Memory B cell (primary cell): Measurements from ENCODE around the gene ORAI2.
A peak's percentile ranks its signal among the peaks of the same experiment; 100 is the strongest.

Source experiments
- ATAC-seq: fragments of 150-1000 bp; cut with Tn5 transposase; 2 replicates; pipeline ENCODE4 v1.10.0; 2021; ENCODE audit warnings: low read depth, mild to moderate bottlenecking, moderate library complexity
- DNase-seq, 2 donors: peaks; one replicate each; pipeline ENCODE4 v3.0.0; 2022; ENCODE audit warnings: low spot score in 2 of 2
- H3K27ac Mint-ChIP-seq: one replicate; pipeline ENCODE4 v1.8.0; 2022; ENCODE audit warnings: mild to moderate bottlenecking, moderate library complexity, mixed read lengths
- H3K27me3 Mint-ChIP-seq: one replicate; pipeline ENCODE4 v1.8.0; 2022; ENCODE audit warnings: mixed read lengths
- H3K36me3 Mint-ChIP-seq: one replicate; pipeline ENCODE4 v1.8.0; 2022; ENCODE audit warnings: mild to moderate bottlenecking, mixed read lengths
- H3K4me1 Mint-ChIP-seq: one replicate; pipeline ENCODE4 v1.8.0; 2022; ENCODE audit warnings: mixed read lengths
- H3K4me3 Mint-ChIP-seq: one replicate; pipeline ENCODE4 v1.8.0; 2022; ENCODE audit warnings: mild to moderate bottlenecking, moderate library complexity, mixed read lengths
- H3K9me3 Mint-ChIP-seq: one replicate; pipeline ENCODE4 v1.8.0; 2022; ENCODE audit warnings: mixed read lengths

Gene ORAI2

DNA sequence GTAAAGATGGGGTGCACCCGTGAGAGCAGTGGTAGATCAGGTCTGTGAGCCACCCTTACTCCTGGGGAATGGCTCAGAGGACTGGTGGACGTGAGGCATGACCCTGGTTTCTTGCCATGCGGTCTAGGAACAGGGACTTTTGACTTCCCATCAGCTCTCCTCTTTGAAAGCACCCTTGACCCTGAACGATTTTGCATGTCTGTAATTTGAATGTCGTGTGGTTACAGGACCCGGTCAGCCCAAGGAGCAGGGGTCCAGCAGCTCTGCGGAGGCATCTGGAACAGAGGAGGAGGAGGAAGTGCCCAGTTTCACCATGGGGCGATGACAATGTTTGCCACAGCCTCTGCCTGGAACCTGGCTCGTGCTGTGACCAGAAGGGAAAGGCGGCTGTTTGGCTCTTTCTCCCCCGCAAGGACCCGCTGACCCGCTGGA, 8.6 kb upstream of the ORAI2 start:
- H3K4me3 Mint-ChIP-seq = peak overlapping the region; percentile 79
- peak overlapping the region; percentile 100 for H3K27ac Mint-ChIP-seq
- ATAC-seq (no peak), DNase-seq (no peak)
- H3K27me3 Mint-ChIP-seq = no peaks in the 10 kb centered on the region
- H3K9me3 Mint-ChIP-seq = no peaks in the 10 kb centered on the region
- peaks cover 52% of the 10 kb centered on the region for H3K4me1 Mint-ChIP-seq
- peaks cover 7% of the 10 kb centered on the region for H3K36me3 Mint-ChIP-seq

- H3K9me3 Mint-ChIP-seq = no peaks in the 10 kb centered on the region
- no peaks in the 10 kb centered on the region for H3K27me3 Mint-ChIP-seq
- peak overlapping the region; percentile 79 for H3K4me3 Mint-ChIP-seq
- H3K36me3 Mint-ChIP-seq = peaks cover 5% of the 10 kb centered on the region
- H3K27ac Mint-ChIP-seq = peak overlapping the region; percentile 100
- DNase-seq = peak; percentile 79 to 86
- H3K4me1 Mint-ChIP-seq = peaks cover 51% of the 10 kb centered on the region
- peak; percentile 80 for ATAC-seq
Measured at GRCh38 chr7:102425639-102426267, 7.6 kb upstream of the ORAI2 start.

DNA sequence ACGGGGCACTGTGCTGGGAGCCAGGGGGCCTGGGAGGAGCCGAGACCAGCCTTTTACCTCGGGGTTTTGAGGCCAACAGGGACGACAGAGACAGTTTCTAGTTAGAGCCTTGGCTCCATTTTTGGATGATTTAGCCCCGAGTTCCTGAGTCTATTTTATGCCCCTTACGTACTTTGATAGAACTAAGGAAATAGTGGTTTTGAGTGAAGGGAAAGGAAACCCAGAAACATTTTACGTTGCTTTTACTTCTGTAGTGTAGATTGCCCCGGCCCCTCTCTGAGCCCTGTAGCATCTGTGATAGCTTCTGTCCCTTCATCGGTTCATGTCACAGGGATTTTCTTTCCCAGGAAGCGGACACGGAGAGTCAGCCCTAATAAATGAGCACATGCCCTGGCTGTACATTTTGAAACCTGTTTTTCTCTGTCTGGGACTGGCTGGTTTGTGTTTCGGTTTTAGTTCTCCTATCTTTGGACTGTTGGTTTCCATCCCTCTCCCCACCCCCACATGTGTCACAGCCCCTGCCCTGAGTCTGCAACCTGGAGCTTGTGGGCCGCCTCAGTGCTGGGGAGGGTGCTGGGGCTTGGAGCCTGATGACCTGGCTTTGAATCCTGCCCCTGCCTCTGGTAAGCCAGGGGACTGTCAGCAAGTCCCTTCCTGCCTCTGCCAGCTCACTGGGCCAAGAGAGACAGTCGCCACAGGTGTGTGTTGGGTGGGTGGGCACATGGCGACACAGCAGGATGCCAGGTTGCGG, 6.9 kb upstream of the ORAI2 start:
- ATAC-seq (peak; percentile 59), DNase-seq (peak; percentile 63 to 70)
- peak overlapping the region; percentile 79 for H3K4me3 Mint-ChIP-seq
- H3K36me3 Mint-ChIP-seq = peaks cover 2% of the 10 kb centered on the region
- H3K27ac Mint-ChIP-seq = peak overlapping the region; percentile 100
- H3K27me3 Mint-ChIP-seq = no peaks in the 10 kb centered on the region
- H3K4me1 Mint-ChIP-seq = peaks cover 53% of the 10 kb centered on the region
- no peaks in the 10 kb centered on the region for H3K9me3 Mint-ChIP-seq

DNA sequence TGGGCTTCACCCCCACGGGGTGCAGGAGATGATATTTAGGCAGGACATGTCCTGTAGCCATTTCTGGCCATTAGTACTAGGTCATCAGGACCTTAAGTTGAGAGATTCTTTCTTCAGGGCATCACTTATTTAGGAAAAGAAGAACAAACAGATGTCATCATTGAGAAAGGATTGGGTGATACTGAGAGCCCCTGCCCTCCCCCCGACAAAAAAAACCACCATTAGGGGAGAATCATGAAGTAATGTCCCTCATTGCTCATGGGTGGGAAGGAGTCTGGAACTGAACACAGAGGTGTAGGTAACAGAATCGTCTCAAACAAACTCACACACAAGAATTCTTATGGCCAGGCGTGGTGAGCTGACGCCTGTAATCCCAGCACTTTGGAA, 6.4 kb upstream of the ORAI2 start:
- peaks cover 2% of the 10 kb centered on the region for H3K36me3 Mint-ChIP-seq
- DNase-seq (no peak), ATAC-seq (no peak)

DNA sequence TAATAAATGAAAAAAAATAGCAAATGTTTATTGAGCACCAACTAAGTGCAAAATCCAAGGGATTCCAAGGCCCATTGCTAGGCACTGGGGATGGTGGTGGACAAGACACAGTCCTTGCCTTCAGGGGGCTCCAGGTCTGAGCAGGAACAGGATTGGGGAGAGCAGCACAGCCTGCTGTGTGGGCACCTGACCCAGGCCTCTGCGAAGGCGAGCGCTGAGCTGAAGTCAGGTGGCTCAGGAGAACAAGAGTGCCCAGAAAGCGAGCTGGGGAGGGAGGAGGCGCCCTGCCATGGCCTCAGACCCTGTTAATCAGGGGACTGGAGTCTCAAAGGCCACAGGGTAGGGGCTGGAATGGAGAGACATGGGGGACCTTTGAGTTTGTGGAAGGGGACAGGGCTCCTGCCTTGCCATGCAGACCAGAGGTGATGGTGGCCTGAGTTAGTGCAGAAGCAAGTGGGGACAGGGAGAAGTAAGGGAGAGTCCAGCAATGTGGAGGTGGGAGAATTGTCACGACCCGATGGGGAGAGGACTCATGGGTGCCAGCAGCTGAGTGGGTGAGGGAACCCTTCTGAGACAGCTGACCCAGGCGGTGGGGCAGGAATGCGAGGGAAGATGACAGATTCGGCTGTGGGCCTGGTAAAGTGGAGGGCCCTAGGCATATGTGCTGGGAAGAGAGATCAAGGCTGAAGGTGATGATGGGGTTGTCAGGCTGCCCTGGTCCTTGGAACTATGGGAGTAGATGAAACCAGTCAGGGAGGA, 4.1 kb upstream of the ORAI2 start:
- Mint-ChIP-seq H3K9me3 (no peaks in the 10 kb centered on the region), H3K27ac (peak overlapping the region; percentile 98), H3K36me3 (peaks cover 2% of the 10 kb centered on the region), H3K4me3 (peak overlapping the region; percentile 56), H3K4me1 (peaks cover 52% of the 10 kb centered on the region), H3K27me3 (no peaks in the 10 kb centered on the region)
- ATAC-seq (no peak), DNase-seq (no peak)

More for the DNA sequence above, 6.4 kb upstream of the ORAI2 start:
- H3K4me3 Mint-ChIP-seq = peak overlapping the region; percentile 79
- H3K27ac Mint-ChIP-seq = peak overlapping the region; percentile 100
- no peaks in the 10 kb centered on the region for H3K9me3 Mint-ChIP-seq
- no peaks in the 10 kb centered on the region for H3K27me3 Mint-ChIP-seq
- peaks cover 57% of the 10 kb centered on the region for H3K4me1 Mint-ChIP-seq

DNA sequence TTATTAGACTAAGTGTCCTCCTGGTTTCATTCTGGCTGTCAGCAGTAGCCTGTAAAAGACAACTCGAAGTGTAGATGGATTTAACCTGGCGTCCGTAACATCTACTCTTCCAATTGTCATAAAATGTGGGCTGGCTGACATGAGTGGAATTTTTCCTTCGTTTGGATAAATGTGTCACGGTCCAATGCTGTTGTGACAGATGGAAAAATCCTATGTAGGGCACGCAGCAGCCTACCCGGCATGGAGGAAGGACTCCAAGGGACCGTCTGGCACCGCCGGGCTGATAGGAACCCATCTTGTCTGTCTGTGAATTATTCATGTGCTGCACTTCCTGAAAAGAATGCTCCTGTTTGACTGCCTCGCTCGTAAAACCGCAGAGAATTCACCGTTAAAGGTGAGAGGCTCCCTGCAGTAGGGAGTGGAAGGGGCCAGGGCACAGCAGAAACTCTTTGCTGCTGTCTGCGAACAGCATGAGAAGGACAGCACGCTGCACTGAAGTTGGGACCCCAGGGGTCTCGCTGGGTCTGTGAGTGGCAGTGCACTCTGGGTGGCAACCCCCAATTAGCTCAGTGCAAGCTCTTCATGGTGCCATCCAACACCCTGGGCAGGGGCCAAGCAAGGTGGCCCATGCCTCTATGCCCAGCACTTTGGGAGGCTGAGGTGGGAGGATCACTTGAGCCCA, 1.6 kb upstream of the ORAI2 start:
- DNase-seq = peak; percentile 44 to 54
- peaks cover 42% of the 10 kb centered on the region for H3K4me1 Mint-ChIP-seq

GRCh38 chr7:102432442-102433218, 745 bp upstream of the ORAI2 start:
- DNase-seq (peak in 1 of 2 donors; percentile 69), ATAC-seq (peak; percentile 65)
- Mint-ChIP-seq H3K27me3 (no peaks in the 10 kb centered on the region), H3K9me3 (no peaks in the 10 kb centered on the region), H3K27ac (peak overlapping the region; percentile 92), H3K4me1 (peaks cover 40% of the 10 kb centered on the region), H3K36me3 (peaks cover 12% of the 10 kb centered on the region), H3K4me3 (peak overlapping the region; percentile 82)

More for the DNA sequence above, 1.6 kb upstream of the ORAI2 start:
- peaks cover 8% of the 10 kb centered on the region for H3K36me3 Mint-ChIP-seq
- H3K4me3 Mint-ChIP-seq = peak overlapping the region; percentile 71
- peak overlapping the region; percentile 98 for H3K27ac Mint-ChIP-seq
- peak; percentile 33 for ATAC-seq
- no peaks in the 10 kb centered on the region for H3K9me3 Mint-ChIP-seq
- H3K27me3 Mint-ChIP-seq = no peaks in the 10 kb centered on the region

DNA sequence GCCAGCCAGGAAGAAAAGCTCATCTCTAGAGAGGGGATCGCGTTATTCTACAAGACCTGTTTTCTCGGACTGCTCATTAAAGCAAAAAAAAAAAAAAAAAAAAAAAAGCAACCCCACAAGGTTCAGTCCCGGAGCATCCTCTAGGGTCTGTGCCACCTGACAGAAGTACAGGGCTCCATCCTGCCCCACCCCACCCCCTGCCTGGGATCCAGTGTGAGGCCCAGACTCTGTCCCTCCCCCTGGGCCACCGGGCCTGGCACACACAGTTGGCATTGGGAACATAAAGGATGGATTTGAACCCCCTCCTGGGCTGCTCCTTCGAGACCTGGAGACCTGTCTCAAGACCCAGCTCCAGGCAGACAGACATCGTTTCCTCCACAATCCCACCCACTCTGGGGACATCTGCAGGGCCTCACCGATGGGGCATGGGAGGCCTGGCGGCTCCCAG, 688 bp downstream of the ORAI2 start:
- DNase-seq (no peak), ATAC-seq (peak; percentile 5)
- H3K9me3 Mint-ChIP-seq = no peaks in the 10 kb centered on the region
- H3K27me3 Mint-ChIP-seq = no peaks in the 10 kb centered on the region
- peak overlapping the region; percentile 91 for H3K4me3 Mint-ChIP-seq
- H3K36me3 Mint-ChIP-seq = peaks cover 12% of the 10 kb centered on the region
- H3K4me1 Mint-ChIP-seq = peaks cover 39% of the 10 kb centered on the region
- peak overlapping the region; percentile 92 for H3K27ac Mint-ChIP-seq

GRCh38 chr7:102436118-102436517, 2.7 kb downstream of the ORAI2 start:
- Mint-ChIP-seq H3K4me1 (peaks cover 22% of the 10 kb centered on the region), H3K36me3 (peaks cover 15% of the 10 kb centered on the region), H3K4me3 (peak overlapping the region; percentile 91), H3K27ac (peak overlapping the region; percentile 74), H3K9me3 (no peaks in the 10 kb centered on the region), H3K27me3 (no peaks in the 10 kb centered on the region)
- ATAC-seq (no peak), DNase-seq (no peak)

- no peaks in the 10 kb centered on the region for H3K9me3 Mint-ChIP-seq
- H3K4me1 Mint-ChIP-seq = peaks cover 23% of the 10 kb centered on the region
- no peaks in the 10 kb centered on the region for H3K27me3 Mint-ChIP-seq
- no peak for DNase-seq
- H3K4me3 Mint-ChIP-seq = no peak overlapping the region
- ATAC-seq = no peak
- peaks cover 18% of the 10 kb centered on the region for H3K36me3 Mint-ChIP-seq
- H3K27ac Mint-ChIP-seq = no peak overlapping the region
Measured at GRCh38 chr7:102439963-102440795, 6.8 kb downstream of the ORAI2 start.

DNA sequence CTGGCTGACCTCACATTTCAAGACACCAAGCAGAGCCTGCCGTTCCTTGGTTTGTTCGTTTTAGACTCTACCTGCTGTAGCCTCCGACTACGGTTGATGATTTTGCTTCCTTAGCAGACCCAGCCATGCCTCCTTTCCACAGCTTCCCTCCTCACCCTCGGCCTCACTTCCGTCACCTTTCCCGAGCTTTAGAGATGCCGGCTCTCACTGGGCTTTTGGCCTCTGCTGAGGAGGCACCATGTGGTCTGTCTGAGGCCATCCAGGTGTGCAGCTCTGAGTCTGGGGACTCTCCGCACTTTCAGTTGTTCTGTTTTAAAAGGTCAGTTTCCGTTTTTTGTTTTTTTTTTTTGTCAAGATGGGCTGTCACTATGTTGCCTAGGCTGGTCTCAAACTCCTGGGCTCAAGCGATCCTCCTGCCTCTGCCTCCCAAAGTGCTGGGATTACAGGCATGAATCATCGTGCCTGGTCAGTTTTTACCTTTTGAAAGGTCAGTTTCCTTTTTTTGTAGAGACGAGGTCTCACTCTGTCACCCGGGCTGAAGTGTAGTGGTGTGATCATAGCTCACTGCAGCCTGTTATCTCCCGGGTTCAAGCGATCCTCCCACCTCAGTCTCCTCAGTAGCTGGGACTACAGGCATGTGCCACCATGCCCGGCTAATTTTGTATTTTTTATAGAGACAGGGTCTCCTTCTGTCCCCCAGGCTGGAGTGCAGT, 11.7 kb downstream of the ORAI2 start:
- Mint-ChIP-seq H3K4me1 (peaks cover 27% of the 10 kb centered on the region), H3K27me3 (no peaks in the 10 kb centered on the region), H3K9me3 (no peaks in the 10 kb centered on the region), H3K4me3 (peak overlapping the region; percentile 83), H3K36me3 (peaks cover 23% of the 10 kb centered on the region), H3K27ac (peak overlapping the region; percentile 96)
- peak; percentile 47 to 51 for DNase-seq
- ATAC-seq = peak; percentile 55

GRCh38 chr7:102445674-102446071, 12.3 kb downstream of the ORAI2 start:
- DNase-seq (no peak), ATAC-seq (no peak)
- H3K27ac Mint-ChIP-seq = peak overlapping the region; percentile 96
- no peaks in the 10 kb centered on the region for H3K9me3 Mint-ChIP-seq
- H3K4me1 Mint-ChIP-seq = peaks cover 32% of the 10 kb centered on the region
- H3K27me3 Mint-ChIP-seq = no peaks in the 10 kb centered on the region
- H3K36me3 Mint-ChIP-seq = peaks cover 23% of the 10 kb centered on the region
- peak overlapping the region; percentile 85 for H3K4me3 Mint-ChIP-seq
